ENCODE measurements around the gene LCE2A. TPM values are rescaled to one million over a fixed set of nuclear protein-coding genes. Genes with fewer than 3 reads are reported as not detected.

The LCE2A gene
- total and polyA plus RNA-seq, 2 of the 8 experiments (the other 6 are each of a cell fraction or from before 2014, with no cell fraction given), result not detected

Other genes starting within 250 kb of the LCE2A start
- gene LCE5A, start 187.5 kb upstream of the LCE2A start, total RNA-seq (2021; fragmentation: NEBNext Ultra II Directional; extraction: Animal tissue kit (Norgen Biotek cat#: 25700)), result not detected in 2 replicates
- not detected in 2 replicates for gene LCE5A, start 187.5 kb upstream of the LCE2A start, polyA plus RNA-seq (2011; rRNA removed)
- gene CRCT1, start 183.9 kb upstream of the LCE2A start, total RNA-seq (2021; fragmentation: NEBNext Ultra II Directional; extraction: Animal tissue kit (Norgen Biotek cat#: 25700)), result not detected in 2 replicates
- gene CRCT1, start 183.9 kb upstream of the LCE2A start, polyA plus RNA-seq (2011; rRNA removed), result not detected in 2 replicates
- gene LCE3E, start 131.6 kb upstream of the LCE2A start, total RNA-seq (2021; fragmentation: NEBNext Ultra II Directional; extraction: Animal tissue kit (Norgen Biotek cat#: 25700)), result not detected in 2 replicates
- gene LCE3E, start 131.6 kb upstream of the LCE2A start, polyA plus RNA-seq (2011; rRNA removed), result not detected in 2 replicates
- not detected in 2 replicates for gene LCE3D, start 117.8 kb upstream of the LCE2A start, total RNA-seq (2021; fragmentation: NEBNext Ultra II Directional; extraction: Animal tissue kit (Norgen Biotek cat#: 25700))
- not detected in 2 replicates for gene LCE3D, start 117.8 kb upstream of the LCE2A start, polyA plus RNA-seq (2011; rRNA removed)
- not detected in 2 replicates for gene LCE3C, start 98.1 kb upstream of the LCE2A start, total RNA-seq (2021; fragmentation: NEBNext Ultra II Directional; extraction: Animal tissue kit (Norgen Biotek cat#: 25700))
- gene LCE3C, start 98.1 kb upstream of the LCE2A start, polyA plus RNA-seq (2011; rRNA removed), result not detected in 2 replicates
- gene LCE3B, start 84.5 kb upstream of the LCE2A start, total RNA-seq (2021; fragmentation: NEBNext Ultra II Directional; extraction: Animal tissue kit (Norgen Biotek cat#: 25700)), result not detected in 2 replicates
- gene LCE3B, start 84.5 kb upstream of the LCE2A start, polyA plus RNA-seq (2011; rRNA removed), result not detected in 2 replicates
- gene LCE3A, start 75.2 kb upstream of the LCE2A start, total RNA-seq (2021; fragmentation: NEBNext Ultra II Directional; extraction: Animal tissue kit (Norgen Biotek cat#: 25700)), result not detected in 2 replicates
- not detected in 2 replicates for gene LCE3A, start 75.2 kb upstream of the LCE2A start, polyA plus RNA-seq (2011; rRNA removed)
- not detected in 2 replicates for gene LCE2D, start 35.0 kb upstream of the LCE2A start, total RNA-seq (2021; fragmentation: NEBNext Ultra II Directional; extraction: Animal tissue kit (Norgen Biotek cat#: 25700))
- gene LCE2D, start 35.0 kb upstream of the LCE2A start, polyA plus RNA-seq (2011; rRNA removed), result not detected in 2 replicates
- gene LCE2C, start 23.1 kb upstream of the LCE2A start, total RNA-seq (2021; fragmentation: NEBNext Ultra II Directional; extraction: Animal tissue kit (Norgen Biotek cat#: 25700)), result not detected in 2 replicates
- gene LCE2C, start 23.1 kb upstream of the LCE2A start, polyA plus RNA-seq (2011; rRNA removed), result not detected in 2 replicates
- gene LCE2B, start 12.2 kb upstream of the LCE2A start, total RNA-seq (2021; fragmentation: NEBNext Ultra II Directional; extraction: Animal tissue kit (Norgen Biotek cat#: 25700)), result not detected in 2 replicates
- not detected in 2 replicates for gene LCE2B, start 12.2 kb upstream of the LCE2A start, polyA plus RNA-seq (2011; rRNA removed)
- not detected in 2 replicates for gene LCE4A, start 9.8 kb downstream of the LCE2A start, total RNA-seq (2021; fragmentation: NEBNext Ultra II Directional; extraction: Animal tissue kit (Norgen Biotek cat#: 25700))
- gene LCE4A, start 9.8 kb downstream of the LCE2A start, polyA plus RNA-seq (2011; rRNA removed), result not detected in 2 replicates
- not detected in 2 replicates for gene KPRP, start 59.7 kb downstream of the LCE2A start, total RNA-seq (2021; fragmentation: NEBNext Ultra II Directional; extraction: Animal tissue kit (Norgen Biotek cat#: 25700))
- gene KPRP, start 59.7 kb downstream of the LCE2A start, polyA plus RNA-seq (2011; rRNA removed), result not detected in 2 replicates
- gene LCE1F, start 76.8 kb downstream of the LCE2A start, total RNA-seq (2021; fragmentation: NEBNext Ultra II Directional; extraction: Animal tissue kit (Norgen Biotek cat#: 25700)), result not detected in 2 replicates
- not detected in 2 replicates for gene LCE1F, start 76.8 kb downstream of the LCE2A start, polyA plus RNA-seq (2011; rRNA removed)
- gene LCE1E, start 87.9 kb downstream of the LCE2A start, total RNA-seq (2021; fragmentation: NEBNext Ultra II Directional; extraction: Animal tissue kit (Norgen Biotek cat#: 25700)), result not detected in 2 replicates
- gene LCE1E, start 87.9 kb downstream of the LCE2A start, polyA plus RNA-seq (2011; rRNA removed), result not detected in 2 replicates
- not detected in 2 replicates for gene LCE1D, start 98.4 kb downstream of the LCE2A start, total RNA-seq (2021; fragmentation: NEBNext Ultra II Directional; extraction: Animal tissue kit (Norgen Biotek cat#: 25700))
- not detected in 2 replicates for gene LCE1D, start 98.4 kb downstream of the LCE2A start, polyA plus RNA-seq (2011; rRNA removed)
- gene LCE1C, start 108.3 kb downstream of the LCE2A start, total RNA-seq (2021; fragmentation: NEBNext Ultra II Directional; extraction: Animal tissue kit (Norgen Biotek cat#: 25700)), result not detected in 2 replicates
- not detected in 2 replicates for gene LCE1C, start 108.3 kb downstream of the LCE2A start, polyA plus RNA-seq (2011; rRNA removed)
- gene LCE1B, start 113.6 kb downstream of the LCE2A start, total RNA-seq (2021; fragmentation: NEBNext Ultra II Directional; extraction: Animal tissue kit (Norgen Biotek cat#: 25700)), result not detected in 2 replicates
- gene LCE1B, start 113.6 kb downstream of the LCE2A start, polyA plus RNA-seq (2011; rRNA removed), result not detected in 2 replicates
- gene LCE1A, start 129.1 kb downstream of the LCE2A start, total RNA-seq (2021; fragmentation: NEBNext Ultra II Directional; extraction: Animal tissue kit (Norgen Biotek cat#: 25700)), result not detected in 2 replicates
- gene LCE1A, start 129.1 kb downstream of the LCE2A start, polyA plus RNA-seq (2011; rRNA removed), result not detected in 2 replicates
- gene LCE6A, start 144.5 kb downstream of the LCE2A start, total RNA-seq (2021; fragmentation: NEBNext Ultra II Directional; extraction: Animal tissue kit (Norgen Biotek cat#: 25700)), result not detected in 2 replicates
- not detected in 2 replicates for gene LCE6A, start 144.5 kb downstream of the LCE2A start, polyA plus RNA-seq (2011; rRNA removed)
- not detected in 2 replicates for gene LCE7A, start 161.7 kb downstream of the LCE2A start, total RNA-seq (2021; fragmentation: NEBNext Ultra II Directional; extraction: Animal tissue kit (Norgen Biotek cat#: 25700))
- not detected in 2 replicates for gene LCE7A, start 161.7 kb downstream of the LCE2A start, polyA plus RNA-seq (2011; rRNA removed)
- gene SMCP, start 180.0 kb downstream of the LCE2A start, total RNA-seq (2021; fragmentation: NEBNext Ultra II Directional; extraction: Animal tissue kit (Norgen Biotek cat#: 25700)), result not detected in 2 replicates
- gene SMCP, start 180.0 kb downstream of the LCE2A start, polyA plus RNA-seq (2011; rRNA removed), result not detected in 2 replicates
- not detected in 2 replicates for gene IVL, start 210.2 kb downstream of the LCE2A start, total RNA-seq (2021; fragmentation: NEBNext Ultra II Directional; extraction: Animal tissue kit (Norgen Biotek cat#: 25700))
- gene IVL, start 210.2 kb downstream of the LCE2A start, polyA plus RNA-seq (2011; rRNA removed), result not detected in 2 replicates
- gene SPRR5, start 248.9 kb downstream of the LCE2A start, total RNA-seq (2021; fragmentation: NEBNext Ultra II Directional; extraction: Animal tissue kit (Norgen Biotek cat#: 25700)), result not detected in 2 replicates
- not detected in 2 replicates for gene SPRR5, start 248.9 kb downstream of the LCE2A start, polyA plus RNA-seq (2011; rRNA removed)

Data from H1 (cell line).